Activated naive CD8-positive, alpha-beta T cell treated with anti-CD3 and anti-CD28 coated beads, Interleukin-2, amount 50 U/mL, for 24 hours (primary cell): Measurements from ENCODE around the gene NAALAD2.
A peak's percentile ranks its signal among the peaks of the same experiment; 100 is the strongest.
"Not testable (repeated sequence)": the region's sequence is repeated elsewhere in the genome, so short reads cannot be mapped to it uniquely, and the experiment has no call there.

Experiments
- ATAC-seq: fragments of 150-1000 bp; cut with Tn5 transposase; one replicate; pipeline ENCODE4 v1.10.0; 2021
- DNase-seq: peaks from one replicate; pipeline ENCODE4 v3.0.0; 2021
- H3K27ac Mint-ChIP-seq: one replicate; pipeline ENCODE4 v1.8.0; 2021; ENCODE audit warnings: mild to moderate bottlenecking, mixed read lengths
- H3K27me3 Mint-ChIP-seq: one replicate; pipeline ENCODE4 v1.8.0; 2021; ENCODE audit warnings: mixed read lengths
- H3K36me3 Mint-ChIP-seq: one replicate; pipeline ENCODE4 v1.8.0; 2021; ENCODE audit warnings: low read depth, mixed read lengths
- H3K4me1 Mint-ChIP-seq: one replicate; pipeline ENCODE4 v1.8.0; 2021; ENCODE audit warnings: mixed read lengths
- H3K4me3 Mint-ChIP-seq: one replicate; pipeline ENCODE4 v1.8.0; 2021; ENCODE audit warnings: mild to moderate bottlenecking, moderate library complexity, mixed read lengths
- H3K9me3 Mint-ChIP-seq: one replicate; pipeline ENCODE4 v1.8.0; 2021; ENCODE audit warnings: mixed read lengths

The NAALAD2 gene

GRCh38 chr11:90167704-90168103 lies 33.2 kb downstream of the NAALAD2 start:
- H3K4me1 Mint-ChIP-seq, H3K27ac Mint-ChIP-seq, H3K27me3 Mint-ChIP-seq, DNase-seq, H3K4me3 Mint-ChIP-seq, ATAC-seq, H3K36me3 Mint-ChIP-seq, H3K9me3 Mint-ChIP-seq: not testable (repeated sequence)

- H3K27me3 Mint-ChIP-seq: peaks cover 6% of the 10 kb centered on the region
- H3K9me3 Mint-ChIP-seq: no peaks in the 10 kb centered on the region
- no peak overlapping the region for H3K4me3 Mint-ChIP-seq
- ATAC-seq (no peak), DNase-seq (no peak)
- no peaks in the 10 kb centered on the region for H3K4me1 Mint-ChIP-seq
- H3K27ac Mint-ChIP-seq: no peak overlapping the region
- H3K36me3 Mint-ChIP-seq: no peaks in the 10 kb centered on the region
These were observed 34.1 kb downstream of the NAALAD2 start for GRCh38 chr11:90168571-90168970.

GRCh38 chr11:90171359-90171758 lies 36.9 kb downstream of the NAALAD2 start:
- no peak for ATAC-seq
- H3K27me3 Mint-ChIP-seq: peaks cover 5% of the 10 kb centered on the region
- no peak for DNase-seq
- H3K27ac Mint-ChIP-seq: no peak overlapping the region
- no peaks in the 10 kb centered on the region for H3K4me1 Mint-ChIP-seq
- H3K36me3 Mint-ChIP-seq: no peaks in the 10 kb centered on the region
- H3K9me3 Mint-ChIP-seq: no peaks in the 10 kb centered on the region
- no peak overlapping the region for H3K4me3 Mint-ChIP-seq

- Mint-ChIP-seq H3K27ac (no peak overlapping the region), H3K9me3 (no peaks in the 10 kb centered on the region), H3K4me3 (no peak overlapping the region), H3K4me1 (no peaks in the 10 kb centered on the region), H3K36me3 (no peaks in the 10 kb centered on the region), H3K27me3 (peaks cover 2% of the 10 kb centered on the region)
- DNase-seq: no peak
- ATAC-seq: no peak
These were observed 41.6 kb downstream of the NAALAD2 start for GRCh38 chr11:90176069-90176468.

GRCh38 chr11:90178751-90179150 lies 44.3 kb downstream of the NAALAD2 start:
- no peak for ATAC-seq
- Mint-ChIP-seq H3K27me3 (no peaks in the 10 kb centered on the region), H3K4me3 (no peak overlapping the region), H3K9me3 (no peaks in the 10 kb centered on the region), H3K27ac (no peak overlapping the region), H3K4me1 (no peaks in the 10 kb centered on the region), H3K36me3 (no peaks in the 10 kb centered on the region)
- DNase-seq: no peak

GRCh38 chr11:90179923-90180322 lies 45.5 kb downstream of the NAALAD2 start:
- H3K27me3 Mint-ChIP-seq: no peaks in the 10 kb centered on the region
- no peak overlapping the region for H3K4me3 Mint-ChIP-seq

GRCh38 chr11:90187839-90188238 lies 53.4 kb downstream of the NAALAD2 start:
- ATAC-seq: no peak
- Mint-ChIP-seq H3K4me1 (no peaks in the 10 kb centered on the region), H3K36me3 (peaks cover 18% of the 10 kb centered on the region), H3K27ac (no peak overlapping the region), H3K4me3 (no peak overlapping the region), H3K9me3 (no peaks in the 10 kb centered on the region), H3K27me3 (no peaks in the 10 kb centered on the region)
- no peak for DNase-seq

More at GRCh38 chr11:90179923-90180322, 45.5 kb downstream of the NAALAD2 start:
- H3K9me3 Mint-ChIP-seq: no peaks in the 10 kb centered on the region
- H3K36me3 Mint-ChIP-seq: no peaks in the 10 kb centered on the region
- no peak overlapping the region for H3K27ac Mint-ChIP-seq
- H3K4me1 Mint-ChIP-seq: no peaks in the 10 kb centered on the region
- ATAC-seq (no peak), DNase-seq (no peak)

GRCh38 chr11:90189011-90189410 lies 54.5 kb downstream of the NAALAD2 start:
- Mint-ChIP-seq H3K4me1 (no peaks in the 10 kb centered on the region), H3K27ac (no peak overlapping the region), H3K4me3 (no peak overlapping the region), H3K27me3 (no peaks in the 10 kb centered on the region), H3K36me3 (peaks cover 18% of the 10 kb centered on the region), H3K9me3 (no peaks in the 10 kb centered on the region)
- DNase-seq: no peak
- no peak for ATAC-seq

- Mint-ChIP-seq H3K4me1 (peaks cover 3% of the 10 kb centered on the region), H3K27me3 (no peaks in the 10 kb centered on the region), H3K27ac (no peak overlapping the region), H3K4me3 (no peak overlapping the region), H3K36me3 (peaks cover 28% of the 10 kb centered on the region), H3K9me3 (no peaks in the 10 kb centered on the region)
- no peak for DNase-seq
- no peak for ATAC-seq
These were observed 58.6 kb downstream of the NAALAD2 start for GRCh38 chr11:90192869-90193582.

GRCh38 chr11:90197377-90197776 lies 62.9 kb downstream of the NAALAD2 start:
- DNase-seq (no peak), ATAC-seq (no peak)
- Mint-ChIP-seq H3K36me3 (peaks cover 38% of the 10 kb centered on the region), H3K4me1 (peaks cover 3% of the 10 kb centered on the region), H3K9me3 (no peaks in the 10 kb centered on the region), H3K27me3 (no peaks in the 10 kb centered on the region), H3K27ac (peak overlapping the region; percentile 14), H3K4me3 (no peak overlapping the region)

GRCh38 chr11:90202342-90202741 lies 67.9 kb downstream of the NAALAD2 start:
- peaks cover 7% of the 10 kb centered on the region for H3K4me1 Mint-ChIP-seq
- no peak overlapping the region for H3K4me3 Mint-ChIP-seq
- H3K9me3 Mint-ChIP-seq: no peaks in the 10 kb centered on the region
- ATAC-seq (no peak), DNase-seq (no peak)
- H3K27me3 Mint-ChIP-seq: no peaks in the 10 kb centered on the region
- no peak overlapping the region for H3K27ac Mint-ChIP-seq
- H3K36me3 Mint-ChIP-seq: peaks cover 60% of the 10 kb centered on the region

- ATAC-seq (no peak), DNase-seq (no peak)
- Mint-ChIP-seq H3K4me3 (no peak overlapping the region), H3K36me3 (peaks cover 55% of the 10 kb centered on the region), H3K27ac (no peak overlapping the region), H3K27me3 (no peaks in the 10 kb centered on the region), H3K9me3 (no peaks in the 10 kb centered on the region), H3K4me1 (peaks cover 7% of the 10 kb centered on the region)
These were observed 69.9 kb downstream of the NAALAD2 start for GRCh38 chr11:90204407-90204806.

- ATAC-seq (no peak), DNase-seq (no peak)
- Mint-ChIP-seq H3K4me1 (peaks cover 7% of the 10 kb centered on the region), H3K9me3 (no peaks in the 10 kb centered on the region), H3K4me3 (no peak overlapping the region), H3K36me3 (peaks cover 60% of the 10 kb centered on the region), H3K27ac (no peak overlapping the region), H3K27me3 (no peaks in the 10 kb centered on the region)
These were observed 70.6 kb downstream of the NAALAD2 start for GRCh38 chr11:90204832-90205646.

- H3K4me3 Mint-ChIP-seq, ATAC-seq, H3K9me3 Mint-ChIP-seq, H3K27me3 Mint-ChIP-seq, H3K4me1 Mint-ChIP-seq, DNase-seq, H3K27ac Mint-ChIP-seq: not testable (repeated sequence)
- H3K36me3 Mint-ChIP-seq: peaks cover 56% of the 10 kb centered on the region
These were observed 73.5 kb downstream of the NAALAD2 start for GRCh38 chr11:90207992-90208391.

- no peaks in the 10 kb centered on the region for H3K9me3 Mint-ChIP-seq
- DNase-seq: no peak
- H3K36me3 Mint-ChIP-seq: peaks cover 55% of the 10 kb centered on the region
- ATAC-seq: no peak
- H3K27me3 Mint-ChIP-seq: no peaks in the 10 kb centered on the region
- H3K4me1 Mint-ChIP-seq: peaks cover 2% of the 10 kb centered on the region
- no peak overlapping the region for H3K4me3 Mint-ChIP-seq
- peak overlapping the region; percentile 2 for H3K27ac Mint-ChIP-seq
These were observed 74.4 kb downstream of the NAALAD2 start for GRCh38 chr11:90208857-90209256.
